Measurements from ENCODE around the gene DNAH8.

- TF ChIP-seq, protein P1, sequence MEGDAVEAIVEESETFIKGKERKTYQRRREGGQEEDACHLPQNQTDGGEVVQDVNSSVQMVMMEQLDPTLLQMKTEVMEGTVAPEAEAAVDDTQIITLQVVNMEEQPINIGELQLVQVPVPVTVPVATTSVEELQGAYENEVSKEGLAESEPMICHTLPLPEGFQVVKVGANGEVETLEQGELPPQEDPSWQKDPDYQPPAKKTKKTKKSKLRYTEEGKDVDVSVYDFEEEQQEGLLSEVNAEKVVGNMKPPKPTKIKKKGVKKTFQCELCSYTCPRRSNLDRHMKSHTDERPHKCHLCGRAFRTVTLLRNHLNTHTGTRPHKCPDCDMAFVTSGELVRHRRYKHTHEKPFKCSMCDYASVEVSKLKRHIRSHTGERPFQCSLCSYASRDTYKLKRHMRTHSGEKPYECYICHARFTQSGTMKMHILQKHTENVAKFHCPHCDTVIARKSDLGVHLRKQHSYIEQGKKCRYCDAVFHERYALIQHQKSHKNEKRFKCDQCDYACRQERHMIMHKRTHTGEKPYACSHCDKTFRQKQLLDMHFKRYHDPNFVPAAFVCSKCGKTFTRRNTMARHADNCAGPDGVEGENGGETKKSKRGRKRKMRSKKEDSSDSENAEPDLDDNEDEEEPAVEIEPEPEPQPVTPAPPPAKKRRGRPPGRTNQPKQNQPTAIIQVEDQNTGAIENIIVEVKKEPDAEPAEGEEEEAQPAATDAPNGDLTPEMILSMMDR (IDR thresholded peaks at IDR 0.05) = no peak
- TF ChIP-seq POLR2AphosphoS5 (IDR thresholded peaks at IDR 0.05) = no peak
These were observed 334.6 kb downstream of the DNAH8 start for GRCh38 chr6:39049575-39050283.

Measured in esophagus muscularis mucosa (tissue), 3 donors.